HL-60 (cell line): ENCODE data around the gene ARL10.

ENCODE experiments used
- POLR2AphosphoS5 ChIP-seq: IDR thresholded peaks from 2 replicates; pipeline ENCODE4 v1.6.1; 2012; ENCODE audit warnings: low read depth
- TF ChIP-seq, protein P1 (sequence below): IDR thresholded peaks from one replicate; pipeline ENCODE4 v1.5.1; 2011; ENCODE audit warnings: low read length, control low read depth, inconsistent platforms; ENCODE audit not compliant: insufficient read depth

DNA sequence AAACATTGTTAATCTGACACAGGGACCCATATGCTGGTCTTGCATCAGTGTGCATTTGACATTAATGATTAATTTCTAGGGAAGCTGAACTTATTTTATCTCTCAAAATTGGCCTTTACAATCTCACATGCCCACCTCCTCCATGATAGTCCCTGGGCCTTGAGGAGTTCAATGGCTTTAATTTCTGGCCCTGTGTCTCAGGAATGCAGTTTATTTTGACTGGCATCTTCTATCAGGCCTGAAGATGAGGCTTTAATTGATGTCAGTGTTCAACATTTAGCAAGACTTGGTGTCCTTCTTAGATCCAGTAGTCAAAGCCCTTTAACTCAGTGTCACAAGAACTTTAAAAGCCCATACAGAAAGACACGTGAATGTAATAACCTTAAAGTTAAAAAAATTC, 61.6 kb downstream of the ARL10 start:
- TF ChIP-seq, protein P1, sequence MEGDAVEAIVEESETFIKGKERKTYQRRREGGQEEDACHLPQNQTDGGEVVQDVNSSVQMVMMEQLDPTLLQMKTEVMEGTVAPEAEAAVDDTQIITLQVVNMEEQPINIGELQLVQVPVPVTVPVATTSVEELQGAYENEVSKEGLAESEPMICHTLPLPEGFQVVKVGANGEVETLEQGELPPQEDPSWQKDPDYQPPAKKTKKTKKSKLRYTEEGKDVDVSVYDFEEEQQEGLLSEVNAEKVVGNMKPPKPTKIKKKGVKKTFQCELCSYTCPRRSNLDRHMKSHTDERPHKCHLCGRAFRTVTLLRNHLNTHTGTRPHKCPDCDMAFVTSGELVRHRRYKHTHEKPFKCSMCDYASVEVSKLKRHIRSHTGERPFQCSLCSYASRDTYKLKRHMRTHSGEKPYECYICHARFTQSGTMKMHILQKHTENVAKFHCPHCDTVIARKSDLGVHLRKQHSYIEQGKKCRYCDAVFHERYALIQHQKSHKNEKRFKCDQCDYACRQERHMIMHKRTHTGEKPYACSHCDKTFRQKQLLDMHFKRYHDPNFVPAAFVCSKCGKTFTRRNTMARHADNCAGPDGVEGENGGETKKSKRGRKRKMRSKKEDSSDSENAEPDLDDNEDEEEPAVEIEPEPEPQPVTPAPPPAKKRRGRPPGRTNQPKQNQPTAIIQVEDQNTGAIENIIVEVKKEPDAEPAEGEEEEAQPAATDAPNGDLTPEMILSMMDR: no peak
- TF ChIP-seq POLR2AphosphoS5: no peak
